NCI-H446 (cell line): ENCODE measurements around the gene KHNYN.
"Not testable (repeated sequence)": the region's sequence is repeated elsewhere in the genome, so short reads cannot be mapped to it uniquely, and the experiment has no call there.

Source experiments
- DNase-seq, 2 experiments: peaks; one replicate each; lab custom pipeline; 2025; lab: John Stamatoyannopoulos, UW

KHNYN gene

GRCh38 chr14:24475261-24475660 lies 45.5 kb downstream of the KHNYN start:
- DNase-seq = no peak

DNA sequence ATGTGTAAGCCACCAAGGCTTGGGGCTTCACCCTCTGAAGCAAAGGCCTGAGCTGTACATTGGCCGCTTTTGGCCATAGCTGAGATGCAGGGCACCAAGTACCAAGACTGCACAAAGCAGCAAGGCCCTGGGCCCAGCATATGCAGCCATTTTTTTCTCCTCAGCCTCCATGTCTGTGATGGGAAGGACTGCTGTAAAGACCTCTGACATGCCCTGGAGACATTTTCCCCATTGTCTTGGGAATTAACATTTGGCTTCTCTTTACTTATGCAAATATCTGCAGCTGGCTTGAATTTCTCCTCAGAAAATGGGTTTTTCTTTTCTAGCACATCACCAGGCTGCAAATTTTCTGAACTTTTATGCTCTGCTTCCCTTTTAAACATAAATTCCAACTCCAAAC lies 50.2 kb downstream of the KHNYN start:
- DNase-seq = not testable (repeated sequence)

DNA sequence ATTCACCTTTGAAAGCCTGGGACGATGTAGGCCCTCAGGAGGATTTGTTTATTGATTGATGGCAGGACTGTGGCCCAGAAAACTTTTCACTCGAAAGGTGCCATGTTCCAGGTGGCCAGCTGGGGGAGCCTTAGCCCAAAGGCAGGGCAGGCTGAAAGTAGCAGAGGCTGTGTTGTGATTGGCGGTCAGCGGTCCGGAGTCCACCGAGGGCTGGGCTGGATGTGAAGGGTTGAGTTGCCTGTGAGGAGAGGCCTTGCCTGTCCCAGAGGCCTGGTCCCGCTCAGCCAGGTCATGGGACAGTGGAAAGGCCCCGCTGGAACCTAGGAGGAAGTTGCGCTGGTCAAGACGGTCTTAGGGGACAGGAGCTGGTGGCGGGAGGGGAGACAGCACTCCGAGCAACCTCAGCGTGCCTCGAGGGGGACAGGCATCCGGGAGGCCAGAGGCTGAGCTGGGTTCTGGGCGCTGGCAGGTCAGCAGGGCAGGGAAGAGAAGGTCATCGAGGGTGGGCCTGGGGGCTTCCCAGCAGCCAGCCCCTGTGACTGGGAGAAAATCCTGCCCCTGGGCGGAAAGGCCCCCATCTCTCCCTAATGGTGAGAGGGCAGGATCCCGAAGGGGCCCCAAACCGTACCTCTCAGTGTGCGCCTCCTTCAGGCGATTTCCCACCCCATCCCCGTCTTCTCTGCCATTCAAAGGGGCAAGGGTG lies 52.0 kb downstream of the KHNYN start:
- peak; percentile 1 to 58 for DNase-seq

DNA sequence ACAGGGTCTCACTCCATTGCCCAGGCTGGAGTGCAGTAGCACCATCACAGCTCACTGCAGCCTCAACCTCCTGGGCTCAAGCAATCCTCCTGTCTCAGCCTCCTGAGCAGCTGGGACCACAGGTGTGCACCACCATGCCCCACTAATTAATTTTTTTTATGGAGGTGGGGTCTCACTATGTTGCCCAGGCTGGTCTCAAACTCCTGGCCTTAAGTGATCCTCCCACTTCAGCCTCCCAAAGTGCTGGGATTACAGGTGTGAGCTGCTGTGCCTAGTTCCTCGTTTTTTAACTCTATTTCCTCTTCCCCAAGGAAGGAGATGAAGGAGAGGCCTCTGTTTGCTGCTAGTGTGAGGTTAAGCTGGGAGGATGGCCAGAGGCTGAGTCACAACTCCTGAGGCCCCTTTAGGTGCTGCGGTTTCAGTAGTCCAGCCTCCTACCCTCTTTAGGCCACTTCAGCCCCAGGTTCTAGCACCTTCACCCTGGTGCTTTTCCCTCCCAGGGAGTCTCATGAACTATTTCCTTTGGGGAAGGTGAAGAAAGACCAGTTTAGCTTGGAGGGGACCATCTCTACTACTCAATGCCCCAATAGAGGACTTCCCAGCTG lies 53.0 kb downstream of the KHNYN start:
- DNase-seq = not testable (repeated sequence)

DNA sequence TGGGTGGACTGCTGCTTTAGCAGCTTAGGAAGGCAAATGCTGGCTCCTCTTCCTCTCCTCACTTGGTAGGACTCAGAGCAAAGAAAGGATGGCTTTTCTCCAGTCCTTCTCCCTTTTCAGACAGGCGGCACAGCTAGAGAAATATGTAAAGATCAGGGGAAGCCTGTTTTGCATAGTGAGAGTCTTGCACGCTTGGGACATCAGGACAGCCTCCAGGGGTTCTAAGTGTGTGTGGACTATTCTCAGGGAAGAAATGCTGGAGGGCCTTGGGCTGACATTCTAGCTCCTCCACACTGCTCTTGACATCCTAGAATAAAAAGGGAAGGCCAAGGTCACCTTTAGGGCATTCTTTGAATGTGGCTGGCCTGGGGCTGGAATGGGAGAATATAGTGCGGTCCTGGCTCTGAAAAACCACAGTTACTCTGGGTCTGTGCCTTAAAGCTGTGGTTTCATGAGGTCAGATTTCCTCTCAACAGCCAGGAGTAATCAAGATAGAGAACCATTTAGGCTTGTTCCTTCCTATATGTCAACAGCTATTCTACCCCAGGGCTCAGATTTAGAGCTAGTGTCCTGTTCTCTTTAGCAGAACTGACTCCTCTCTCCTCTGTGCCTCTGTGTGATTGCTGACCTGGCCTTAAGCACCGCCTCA lies 54.0 kb downstream of the KHNYN start:
- no peak for DNase-seq
